Measurements from ENCODE around the gene C16orf74.

The C16orf74 gene

GRCh38 chr16:85718682-85719081, 32.2 kb downstream of the C16orf74 start:
- TF ChIP-seq CTCF (IDR thresholded peaks at IDR 0.05) (peak; percentile 73), ZFX (IDR thresholded peaks at IDR 0.05; ENCODE audit: borderline replicate concordance) (no peak)
- H3K27ac ChIP-seq, result no peak overlapping the region

GRCh38 chr16:85718153-85718477, 32.8 kb downstream of the C16orf74 start:
- TF ChIP-seq ZFX (IDR thresholded peaks at IDR 0.05; ENCODE audit: borderline replicate concordance) (no peak), CTCF (IDR thresholded peaks at IDR 0.05) (peak; percentile 8)
- no peak overlapping the region for H3K27ac ChIP-seq

- no peak overlapping the region for H3K27ac ChIP-seq
- peak; percentile 87 for TF ChIP-seq CTCF (IDR thresholded peaks at IDR 0.05)
- TF ChIP-seq ZFX (IDR thresholded peaks at IDR 0.05; ENCODE audit: borderline replicate concordance), result no peak
Observed at GRCh38 chr16:85717393-85718152, 33.3 kb downstream of the C16orf74 start.

- H3K27ac ChIP-seq, result no peak overlapping the region
Observed at GRCh38 chr16:85716680-85717038, 34.2 kb downstream of the C16orf74 start.

GRCh38 chr16:85716022-85716679, 34.7 kb downstream of the C16orf74 start:
- H3K27ac ChIP-seq, result no peak overlapping the region

More at GRCh38 chr16:85716680-85717038, 34.2 kb downstream of the C16orf74 start:
- no peak for TF ChIP-seq CTCF (IDR thresholded peaks at IDR 0.05)
- no peak for TF ChIP-seq ZFX (IDR thresholded peaks at IDR 0.05; ENCODE audit: borderline replicate concordance)

GRCh38 chr16:85715169-85716021, 35.5 kb downstream of the C16orf74 start:
- TF ChIP-seq CTCF (IDR thresholded peaks at IDR 0.05), result no peak
- TF ChIP-seq ZFX (IDR thresholded peaks at IDR 0.05; ENCODE audit: borderline replicate concordance), result no peak
- H3K27ac ChIP-seq, result no peak overlapping the region

More at GRCh38 chr16:85716022-85716679, 34.7 kb downstream of the C16orf74 start:
- TF ChIP-seq CTCF (IDR thresholded peaks at IDR 0.05), result no peak
- TF ChIP-seq ZFX (IDR thresholded peaks at IDR 0.05; ENCODE audit: borderline replicate concordance), result no peak

All from 22Rv1 (cell line).